AG04450 (cell line): Measurements from ENCODE around the gene KCNIP3. TPM values are rescaled to one million over a fixed set of nuclear protein-coding genes. Genes with fewer than 3 reads are reported as not detected.

ENCODE experiments used
- CTCF ChIA-PET: fragments of 300-600, 350-600 bp; formaldehyde crosslinking; extraction: SDS; loops from one replicate; lab custom pipeline; 2022; ENCODE audit warnings: antibody characterized with exemption, inconsistent platforms; lab: Charles Lee
- POLR2A ChIA-PET: fragments of 350-600 bp; formaldehyde crosslinking; extraction: SDS; loops from one replicate; lab custom pipeline; 2021; ENCODE audit warnings: antibody characterized with exemption, inconsistent platforms; lab: Yijun Ruan, JAX
- DNase-seq: peaks from one replicate; pipeline ENCODE4 v3.0.0-alpha.2; 2011; ENCODE audit warnings: low read depth, low spot score
- H3K27ac ChIP-seq: one replicate; pipeline ENCODE4 v1.5.1; 2012; ENCODE audit warnings: low read depth, low read length, control low read depth
- H3K27me3 ChIP-seq: one replicate; pipeline ENCODE4 v1.6.0; 2012; ENCODE audit warnings: low read length; ENCODE audit not compliant: control insufficient read depth, insufficient read depth
- H3K4me3 ChIP-seq: 2 replicates; pipeline ENCODE4 v1.5.1; 2011; ENCODE audit warnings: mild to moderate bottlenecking, low read depth, low read length, control low read depth
- H3K9me3 ChIP-seq: 2 replicates; pipeline ENCODE4 v1.5.1; 2012; ENCODE audit warnings: low read length; ENCODE audit not compliant: control insufficient read depth, insufficient read depth
- polyA plus RNA-seq: library from polyadenylated mRNA; depleted of rRNA; stranded (reverse); fragments of >200 nt; gene quantifications from 2 replicates; pipeline ENCODE4 v1.2.3, GENCODE V29; 2011
- TF ChIP-seq, protein P1 (sequence below): IDR thresholded peaks from 2 replicates; pipeline ENCODE4 v1.5.1; 2011; ENCODE audit warnings: low read depth, low read length, control low read depth, inconsistent platforms

Gene KCNIP3
- polyA plus RNA-seq, 1 experiment = 0.12 TPM

DNA sequence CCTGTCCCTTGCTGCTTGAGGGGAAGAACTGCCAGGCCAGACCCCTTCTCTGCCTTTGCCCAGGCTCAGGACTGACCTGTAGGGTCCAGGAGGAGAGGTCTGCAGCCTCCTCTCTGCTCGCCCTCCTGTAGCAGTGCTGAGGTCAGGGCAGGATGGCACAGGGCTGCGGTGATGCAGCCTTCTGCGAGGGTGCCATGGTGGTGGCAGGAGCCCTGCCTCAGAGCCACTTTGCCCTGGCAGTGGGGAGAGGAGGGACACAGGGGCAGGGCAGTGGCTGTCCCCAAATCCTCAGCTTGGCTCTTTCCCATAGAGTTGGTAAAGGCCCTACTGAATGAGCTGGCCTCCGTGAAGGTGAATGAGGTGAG lies 22.0 kb upstream of the KCNIP3 start:
- Histone ChIP-seq H3K9me3 (peaks cover 60% of the 10 kb centered on the region), H3K27ac (no peak overlapping the region), H3K4me3 (no peak overlapping the region), H3K27me3 (no peaks in the 10 kb centered on the region)
- TF ChIP-seq, protein P1, sequence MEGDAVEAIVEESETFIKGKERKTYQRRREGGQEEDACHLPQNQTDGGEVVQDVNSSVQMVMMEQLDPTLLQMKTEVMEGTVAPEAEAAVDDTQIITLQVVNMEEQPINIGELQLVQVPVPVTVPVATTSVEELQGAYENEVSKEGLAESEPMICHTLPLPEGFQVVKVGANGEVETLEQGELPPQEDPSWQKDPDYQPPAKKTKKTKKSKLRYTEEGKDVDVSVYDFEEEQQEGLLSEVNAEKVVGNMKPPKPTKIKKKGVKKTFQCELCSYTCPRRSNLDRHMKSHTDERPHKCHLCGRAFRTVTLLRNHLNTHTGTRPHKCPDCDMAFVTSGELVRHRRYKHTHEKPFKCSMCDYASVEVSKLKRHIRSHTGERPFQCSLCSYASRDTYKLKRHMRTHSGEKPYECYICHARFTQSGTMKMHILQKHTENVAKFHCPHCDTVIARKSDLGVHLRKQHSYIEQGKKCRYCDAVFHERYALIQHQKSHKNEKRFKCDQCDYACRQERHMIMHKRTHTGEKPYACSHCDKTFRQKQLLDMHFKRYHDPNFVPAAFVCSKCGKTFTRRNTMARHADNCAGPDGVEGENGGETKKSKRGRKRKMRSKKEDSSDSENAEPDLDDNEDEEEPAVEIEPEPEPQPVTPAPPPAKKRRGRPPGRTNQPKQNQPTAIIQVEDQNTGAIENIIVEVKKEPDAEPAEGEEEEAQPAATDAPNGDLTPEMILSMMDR = no peak
- ChIA-PET CTCF (no interaction called here), POLR2A (no interaction called here)
- DNase-seq = no peak

DNA sequence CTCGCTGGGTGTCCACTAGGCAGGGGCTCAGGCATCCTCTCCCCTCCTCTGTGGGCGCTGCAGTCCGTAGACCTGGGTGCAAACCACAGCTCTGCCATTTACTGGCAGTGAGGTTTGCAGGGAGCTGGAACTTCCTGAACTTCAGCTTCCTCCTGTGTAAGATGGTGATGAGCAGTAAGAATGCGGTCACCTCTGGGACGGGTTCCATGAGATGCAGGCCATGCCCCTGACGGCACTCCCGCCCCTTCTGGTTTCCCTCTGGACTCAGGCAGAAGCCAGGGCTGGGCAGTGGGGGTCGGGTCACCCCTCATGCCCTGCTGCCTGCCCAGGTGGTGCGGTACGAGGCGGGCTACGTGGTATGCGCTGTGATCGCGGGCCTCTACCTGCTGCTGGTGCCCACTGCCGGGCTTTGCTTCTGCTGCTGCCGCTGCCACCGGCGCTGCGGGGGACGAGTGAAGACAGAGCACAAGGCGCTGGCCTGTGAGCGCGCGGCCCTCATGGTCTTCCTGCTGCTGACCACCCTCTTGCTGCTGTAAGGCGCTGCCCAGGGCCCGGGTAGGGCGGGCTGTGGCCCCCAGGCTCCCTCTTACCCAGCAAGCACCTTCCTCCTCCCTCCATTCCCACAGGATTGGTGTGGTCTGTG lies 21.4 kb upstream of the KCNIP3 start:
- Histone ChIP-seq H3K4me3 (no peak overlapping the region), H3K9me3 (peaks cover 60% of the 10 kb centered on the region), H3K27me3 (no peaks in the 10 kb centered on the region), H3K27ac (no peak overlapping the region)
- ChIA-PET POLR2A (no interaction called here), CTCF (no interaction called here)
- TF ChIP-seq, protein P1 = no peak
- DNase-seq = no peak

- Histone ChIP-seq H3K4me3 (no peak overlapping the region), H3K27me3 (no peaks in the 10 kb centered on the region), H3K27ac (no peak overlapping the region), H3K9me3 (peaks cover 65% of the 10 kb centered on the region)
- DNase-seq = no peak
- ChIA-PET POLR2A (no interaction called here), CTCF (no interaction called here)
- TF ChIP-seq, protein P1 = no peak
Observed at GRCh38 chr2:95276244-95276887, 20.8 kb upstream of the KCNIP3 start.

GRCh38 chr2:95276888-95277245 lies 20.3 kb upstream of the KCNIP3 start:
- POLR2A ChIA-PET = no interaction called here
- no peaks in the 10 kb centered on the region for H3K27me3 ChIP-seq
- DNase-seq = no peak
- TF ChIP-seq, protein P1 = no peak
- CTCF ChIA-PET = no interaction called here
- no peak overlapping the region for H3K4me3 ChIP-seq
- H3K9me3 ChIP-seq = peaks cover 67% of the 10 kb centered on the region
- no peak overlapping the region for H3K27ac ChIP-seq

- CTCF ChIA-PET = no interaction called here
- Histone ChIP-seq H3K27ac (no peak overlapping the region), H3K9me3 (peaks cover 68% of the 10 kb centered on the region), H3K4me3 (no peak overlapping the region), H3K27me3 (no peaks in the 10 kb centered on the region)
- TF ChIP-seq, protein P1 = no peak
- POLR2A ChIA-PET = no interaction called here
- DNase-seq = no peak
Observed at GRCh38 chr2:95277246-95277906, 19.8 kb upstream of the KCNIP3 start.
